Retinal pigment epithelial cell (primary cell): ENCODE data around the gene APOA4.

Source experiments
- DNase-seq: peaks from one replicate; pipeline ENCODE4 v3.0.0-alpha.2; 2010; ENCODE audit warnings: low read depth
- H3K4me3 ChIP-seq: 2 replicates; pipeline ENCODE4 v1.5.1; 2011; ENCODE audit warnings: mild to moderate bottlenecking, low read length, control low read depth, moderate library complexity
- CTCF ChIP-seq: conservative IDR thresholded peaks from 2 replicates; pipeline ENCODE4 v1.5.1; 2011; ENCODE audit warnings: low read depth, low read length, control low read depth, inconsistent platforms

APOA4 gene

GRCh38 chr11:116849486-116849885 lies 26.4 kb upstream of the APOA4 start:
- no peak for DNase-seq
- no peak for TF ChIP-seq CTCF
- H3K4me3 ChIP-seq, result no peak overlapping the region

- DNase-seq, result no peak
- H3K4me3 ChIP-seq, result no peak overlapping the region
- no peak for TF ChIP-seq CTCF
These were observed 26.0 kb upstream of the APOA4 start for GRCh38 chr11:116849060-116849459.

GRCh38 chr11:116847612-116848011 lies 24.5 kb upstream of the APOA4 start:
- TF ChIP-seq CTCF, result no peak
- no peak overlapping the region for H3K4me3 ChIP-seq
- no peak for DNase-seq

GRCh38 chr11:116844722-116845121 lies 21.6 kb upstream of the APOA4 start:
- no peak for TF ChIP-seq CTCF
- H3K4me3 ChIP-seq, result no peak overlapping the region
- DNase-seq, result no peak

GRCh38 chr11:116843661-116844060 lies 20.6 kb upstream of the APOA4 start:
- no peak overlapping the region for H3K4me3 ChIP-seq
- DNase-seq, result no peak
- no peak for TF ChIP-seq CTCF

- no peak for TF ChIP-seq CTCF
- H3K4me3 ChIP-seq, result no peak overlapping the region
- DNase-seq, result peak; percentile 2
These were observed 19.8 kb upstream of the APOA4 start for GRCh38 chr11:116842909-116843308.

- no peak overlapping the region for H3K4me3 ChIP-seq
- no peak for DNase-seq
- TF ChIP-seq CTCF, result no peak
These were observed 19.0 kb upstream of the APOA4 start for GRCh38 chr11:116842117-116842516.
